H1 (cell line): ENCODE results near the gene ZNF768.

Experiments used
- E2F6 ChIP-seq: IDR thresholded peaks from 2 replicates; pipeline ENCODE4 v1.6.1; 2012; ENCODE audit warnings: inconsistent platforms
- JUN ChIP-seq: IDR thresholded peaks from 2 replicates; pipeline ENCODE4 v1.6.1; 2011; ENCODE audit warnings: low read depth, mild to moderate bottlenecking, improper control_type of control experiment, low read length
- POLR2A ChIP-seq, 2 experiments: IDR thresholded peaks; 1 replicate in 1 of 2; 2 replicates in 1 of 2; pipeline ENCODE4 v1.6.1; 2011; ENCODE audit warnings: low read depth in 2 of 2, low read length in 2 of 2, mild to moderate bottlenecking in 2 of 2; ENCODE audit errors: control extremely low read depth in 1 of 2
- SP1 ChIP-seq: IDR thresholded peaks from 2 replicates; pipeline ENCODE4 v1.6.1; 2011; ENCODE audit warnings: low read depth, low read length
- USF2 ChIP-seq: IDR thresholded peaks from 2 replicates; pipeline ENCODE4 v1.6.1; 2011; ENCODE audit warnings: low read length, improper control_type of control experiment
- TF ChIP-seq, protein P1 (sequence below), 3 experiments: IDR thresholded peaks; 1 replicate in 2 of 3; 2 replicates in 1 of 3; pipeline versions ENCODE4 v1.5.1 to v1.6.1; 2011; ENCODE audit warnings: low read length in 3 of 3, mild to moderate bottlenecking in 3 of 3, inconsistent platforms in 2 of 3, low read depth in 1 of 3, moderate library complexity in 1 of 3; ENCODE audit not compliant: insufficient read depth in 1 of 3; ENCODE audit errors: control extremely low read depth in 1 of 3

DNA sequence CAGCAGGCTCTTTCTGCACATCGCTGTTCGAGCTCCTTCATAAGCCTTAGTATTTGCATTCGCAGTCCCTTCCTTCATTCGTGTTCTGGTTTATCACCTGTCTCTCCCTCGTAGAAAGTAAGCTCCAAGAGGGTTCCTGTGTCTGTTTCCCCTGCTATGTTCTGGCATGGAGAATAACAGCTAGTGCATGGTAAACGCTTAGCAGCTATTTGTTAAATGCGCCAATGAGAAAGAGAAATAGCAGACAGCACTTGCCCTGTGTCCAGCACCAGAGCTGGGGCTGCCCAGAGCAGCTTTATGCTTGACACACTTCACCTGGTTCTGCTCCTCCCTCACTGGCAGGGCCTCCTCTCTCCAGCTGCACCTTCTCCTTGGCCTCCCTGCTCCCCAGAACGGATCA is 39.6 kb upstream of the ZNF768 start:
- TF ChIP-seq, protein P1, sequence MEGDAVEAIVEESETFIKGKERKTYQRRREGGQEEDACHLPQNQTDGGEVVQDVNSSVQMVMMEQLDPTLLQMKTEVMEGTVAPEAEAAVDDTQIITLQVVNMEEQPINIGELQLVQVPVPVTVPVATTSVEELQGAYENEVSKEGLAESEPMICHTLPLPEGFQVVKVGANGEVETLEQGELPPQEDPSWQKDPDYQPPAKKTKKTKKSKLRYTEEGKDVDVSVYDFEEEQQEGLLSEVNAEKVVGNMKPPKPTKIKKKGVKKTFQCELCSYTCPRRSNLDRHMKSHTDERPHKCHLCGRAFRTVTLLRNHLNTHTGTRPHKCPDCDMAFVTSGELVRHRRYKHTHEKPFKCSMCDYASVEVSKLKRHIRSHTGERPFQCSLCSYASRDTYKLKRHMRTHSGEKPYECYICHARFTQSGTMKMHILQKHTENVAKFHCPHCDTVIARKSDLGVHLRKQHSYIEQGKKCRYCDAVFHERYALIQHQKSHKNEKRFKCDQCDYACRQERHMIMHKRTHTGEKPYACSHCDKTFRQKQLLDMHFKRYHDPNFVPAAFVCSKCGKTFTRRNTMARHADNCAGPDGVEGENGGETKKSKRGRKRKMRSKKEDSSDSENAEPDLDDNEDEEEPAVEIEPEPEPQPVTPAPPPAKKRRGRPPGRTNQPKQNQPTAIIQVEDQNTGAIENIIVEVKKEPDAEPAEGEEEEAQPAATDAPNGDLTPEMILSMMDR (IDR thresholded peaks at IDR 0.05; ENCODE audit: control extremely low read depth in 1 of 3, insufficient read depth in 1 of 3, low read depth in 1 of 3, low read length in 3 of 3), result no peak
- no peak for TF ChIP-seq JUN
- no peak for TF ChIP-seq POLR2A (IDR thresholded peaks at IDR 0.05; ENCODE audit: control extremely low read depth in 1 of 2, low read depth in 2 of 2, low read length in 2 of 2)
- no peak for TF ChIP-seq E2F6
- no peak for TF ChIP-seq SP1
- no peak for TF ChIP-seq USF2
